HL-60/S4 (cell line): ENCODE data around the gene PIGB.
"Not testable (repeated sequence)": the region's sequence is repeated elsewhere in the genome, so short reads cannot be mapped to it uniquely, and the experiment has no call there.

Experiments used
- in situ Hi-C: fragments of 300-500 bp; cut with MboI; formaldehyde crosslinking; loops from 2 replicates; pipeline ENCODE4 v1.14.3; 2022; ENCODE audit warnings: low sequenced_read_pairs

Gene PIGB

GRCh38 chr15:55372701-55373440, 53.8 kb downstream of the PIGB start:
- in situ Hi-C loops: no loop called here

- in situ Hi-C loops: no loop called here
These were observed 60.1 kb downstream of the PIGB start for GRCh38 chr15:55379095-55379494.

GRCh38 chr15:55381595-55381994, 62.6 kb downstream of the PIGB start:
- in situ Hi-C loops: no loop called here

GRCh38 chr15:55383687-55384086, 64.7 kb downstream of the PIGB start:
- in situ Hi-C loops: no loop called here

- in situ Hi-C loops: no loop called here
These were observed 68.0 kb downstream of the PIGB start for GRCh38 chr15:55387027-55387426.

GRCh38 chr15:55389264-55389607, 70.2 kb downstream of the PIGB start:
- in situ Hi-C loops: no loop called here

- in situ Hi-C loops: no loop called here
These were observed 75.7 kb downstream of the PIGB start for GRCh38 chr15:55394694-55395093.

- in situ Hi-C loops: no loop called here
These were observed 79.2 kb downstream of the PIGB start for GRCh38 chr15:55398243-55398642.

GRCh38 chr15:55400050-55400449, 81.0 kb downstream of the PIGB start:
- in situ Hi-C loops: not testable (repeated sequence)

GRCh38 chr15:55401786-55402246, 82.8 kb downstream of the PIGB start:
- in situ Hi-C loops: no loop called here

GRCh38 chr15:55402707-55403106, 83.7 kb downstream of the PIGB start:
- in situ Hi-C loops: no loop called here

- in situ Hi-C loops: no loop called here
These were observed 84.5 kb downstream of the PIGB start for GRCh38 chr15:55403531-55403930.
